ENCODE measurements around the gene ZNF618.
"Not testable (repeated sequence)": the region's sequence is repeated elsewhere in the genome, so short reads cannot be mapped to it uniquely, and the experiment has no call there.

Gene ZNF618

GRCh38 chr9:113990975-113991471 is 114.9 kb downstream of the ZNF618 start:
- no peak for DNase-seq

- no peak for DNase-seq
Measured at GRCh38 chr9:113991714-113992113, 115.6 kb downstream of the ZNF618 start.

- no peak for DNase-seq
Measured at GRCh38 chr9:113992276-113992951, 116.3 kb downstream of the ZNF618 start.

GRCh38 chr9:113992994-113993393 is 116.9 kb downstream of the ZNF618 start:
- DNase-seq = peak; percentile 61

GRCh38 chr9:113993838-113994540 is 117.9 kb downstream of the ZNF618 start:
- DNase-seq = peak; percentile 54

GRCh38 chr9:113995401-113995800 is 119.3 kb downstream of the ZNF618 start:
- DNase-seq = no peak

- DNase-seq = no peak
Measured at GRCh38 chr9:113995963-113996362, 119.9 kb downstream of the ZNF618 start.

GRCh38 chr9:113996531-113997001 is 120.5 kb downstream of the ZNF618 start:
- no peak for DNase-seq

- DNase-seq = not testable (repeated sequence)
Measured at GRCh38 chr9:113997064-113997463, 121.0 kb downstream of the ZNF618 start.

GRCh38 chr9:113997610-113998009 is 121.5 kb downstream of the ZNF618 start:
- no peak for DNase-seq

GRCh38 chr9:113998114-113998513 is 122.0 kb downstream of the ZNF618 start:
- DNase-seq = no peak

GRCh38 chr9:113998525-113999255 is 122.6 kb downstream of the ZNF618 start:
- no peak for DNase-seq

- no peak for DNase-seq
Measured at GRCh38 chr9:113999256-114000062, 123.3 kb downstream of the ZNF618 start.

GRCh38 chr9:114000063-114000454 is 124.0 kb downstream of the ZNF618 start:
- DNase-seq = no peak

GRCh38 chr9:114000671-114001409 is 124.7 kb downstream of the ZNF618 start:
- no peak for DNase-seq

GRCh38 chr9:114001410-114001685 is 125.2 kb downstream of the ZNF618 start:
- DNase-seq = no peak

- no peak for DNase-seq
Measured at GRCh38 chr9:114001794-114002261, 125.7 kb downstream of the ZNF618 start.

- DNase-seq = no peak
Measured at GRCh38 chr9:114002271-114002985, 126.3 kb downstream of the ZNF618 start.

- no peak for DNase-seq
Measured at GRCh38 chr9:114002986-114003350, 126.9 kb downstream of the ZNF618 start.

GRCh38 chr9:114003351-114003750 is 127.2 kb downstream of the ZNF618 start:
- DNase-seq = no peak

GRCh38 chr9:114003758-114004157 is 127.6 kb downstream of the ZNF618 start:
- DNase-seq = peak; percentile 54
